ENCODE results near the gene PLEKHG2. TPM values are rescaled to one million over a fixed set of nuclear protein-coding genes. Genes with fewer than 3 reads are reported as not detected.

PLEKHG2 gene
- total and polyA plus RNA-seq, 9 of the 15 experiments (the other 6 are each of a cell fraction or from before 2014, with no cell fraction given) = 0.98 to 45.7 (median 9.8) TPM

- 0 out of 2 replicates have a peak, but pooled peaks have one; percentile 20 for TF ChIP-seq SUPT5H (IDR thresholded peaks at IDR 0.05)
- no peak for TF ChIP-seq KLF13 (tag; IDR thresholded peaks at IDR 0.05; ENCODE audit: borderline replicate concordance, low read depth)
- no peak for TF ChIP-seq ZNF277 (CRISPR knock-in tag; IDR thresholded peaks at IDR 0.05; ENCODE audit: borderline replicate concordance)
- peak; percentile 99 for TF ChIP-seq KDM1A (IDR thresholded peaks at IDR 0.05)
- TF ChIP-seq DDX20 (tag; IDR thresholded peaks at IDR 0.05; ENCODE audit: low read depth) = no peak
- TF ChIP-seq ZNF184 (CRISPR knock-in tag; IDR thresholded peaks at IDR 0.05) = no peak
- TF ChIP-seq SPI1 (IDR thresholded peaks at IDR 0.05; ENCODE audit: borderline replicate concordance, low read depth, low read length) = no peak
- peak; percentile 97 for TF ChIP-seq CBFA2T3 (IDR thresholded peaks at IDR 0.05)
- TF ChIP-seq LEF1 (IDR thresholded peaks at IDR 0.05) = peak; percentile 34; the same call in 1 of the 2 replicates
- TF ChIP-seq ZNF197 (CRISPR knock-in tag; IDR thresholded peaks at IDR 0.05; ENCODE audit: low read depth) = no peak
- TF ChIP-seq HSF4 (CRISPR knock-in tag; IDR thresholded peaks at IDR 0.05; ENCODE audit: borderline replicate concordance) = no peak
- peak; percentile 87 for TF ChIP-seq PKNOX1 (IDR thresholded peaks at IDR 0.05)
- no peak for TF ChIP-seq NONO (IDR thresholded peaks at IDR 0.05; ENCODE audit: low read depth in 2 of 2, low read length in 1 of 2)
- TF ChIP-seq RBM14 (IDR thresholded peaks at IDR 0.05; ENCODE audit: borderline replicate concordance, insufficient read depth, low read depth, low read length) = no peak
- no peak for TF ChIP-seq SMAD2 (IDR thresholded peaks at IDR 0.05; ENCODE audit: low read depth, low read length)
- no peak for TF ChIP-seq SRSF3 (IDR thresholded peaks at IDR 0.05; ENCODE audit: insufficient read depth, low read length)
- TF ChIP-seq KAT2B (IDR thresholded peaks at IDR 0.05; ENCODE audit: low read depth, low read length) = no peak
- no peak for TF ChIP-seq PHB2 (IDR thresholded peaks at IDR 0.05; ENCODE audit: low read depth)
- TF ChIP-seq ELF4 (CRISPR knock-in tag; IDR thresholded peaks at IDR 0.05) = 0 out of 2 replicates have a peak, but pooled peaks have one; percentile 58
- peak; percentile 68 for TF ChIP-seq MAFG (tag; conservative IDR thresholded peaks at IDR 0.05)
- no peak for TF ChIP-seq ZNF699 (CRISPR knock-in tag; IDR thresholded peaks at IDR 0.05; ENCODE audit: insufficient replicate concordance)
- no peak for TF ChIP-seq ATF1 (CRISPR knock-in tag; IDR thresholded peaks at IDR 0.05)
- TF ChIP-seq ATF1 (tag; IDR thresholded peaks at IDR 0.05) = peak; percentile 59
- TF ChIP-seq ZFX (CRISPR knock-in tag; IDR thresholded peaks at IDR 0.05) = no peak
- TF ChIP-seq EHMT2 (IDR thresholded peaks at IDR 0.05) = 0 out of 2 replicates have a peak, but pooled peaks have one; percentile 31
- no peak for TF ChIP-seq TRIM28 (IDR thresholded peaks at IDR 0.05)
- peak; percentile 57; the same call in 1 of the 2 replicates for TF ChIP-seq ZBTB7A (IDR thresholded peaks at IDR 0.05; ENCODE audit: borderline replicate concordance, control insufficient read depth, low read depth, low read length)
- no peak for TF ChIP-seq SMARCB1 (IDR thresholded peaks at IDR 0.05; ENCODE audit: insufficient read length, low read depth)
- 0 out of 2 replicates have a peak, but pooled peaks have one; percentile 38 for TF ChIP-seq NR4A1 (CRISPR knock-in tag; IDR thresholded peaks at IDR 0.05)
- no peak for TF ChIP-seq NR4A1 (tag; IDR thresholded peaks at IDR 0.05)
- no peak for TF ChIP-seq ZNF75A (CRISPR knock-in tag; IDR thresholded peaks at IDR 0.05)
These were observed 30.4 kb upstream of the PLEKHG2 start (continued) for GRCh38 chr19:39381910-39382611.
